HG03520 (cell line): ENCODE results near the gene POLD4.

Experiments
- ATAC-seq: cut with Tn5 transposase; IDR thresholded peaks from one replicate; pipeline ENCODE4 v1.9.1; 2021; ENCODE audit warnings: mild to moderate bottlenecking, moderate library complexity; ENCODE audit not compliant: unreplicated experiment

POLD4 gene

GRCh38 chr11:67317888-67318555, 35.3 kb downstream of the POLD4 start:
- no peak for ATAC-seq

- peak; percentile 75 for ATAC-seq
These were observed 36.0 kb downstream of the POLD4 start for GRCh38 chr11:67317205-67317887.

DNA sequence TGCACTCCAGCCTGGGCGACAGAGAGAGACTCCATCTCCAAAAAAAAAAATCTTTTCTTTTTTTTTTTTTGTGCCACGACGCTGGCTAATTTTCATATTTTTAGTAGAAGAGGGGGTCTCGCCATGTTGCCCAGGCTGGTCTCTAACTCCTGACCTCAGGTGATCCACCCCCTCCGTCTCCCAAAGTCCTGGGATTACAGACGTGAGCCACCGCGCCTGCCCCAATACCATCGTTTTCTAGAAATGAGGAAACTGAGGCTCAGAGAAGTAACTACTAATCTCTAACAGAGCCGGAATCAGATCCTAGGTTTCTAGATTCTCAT, 36.5 kb downstream of the POLD4 start:
- ATAC-seq: no peak

- ATAC-seq: no peak
These were observed 37.9 kb downstream of the POLD4 start for GRCh38 chr11:67315325-67315909.

- ATAC-seq: no peak
These were observed 39.1 kb downstream of the POLD4 start for GRCh38 chr11:67314218-67314617.

- ATAC-seq: no peak
These were observed 40.0 kb downstream of the POLD4 start for GRCh38 chr11:67313125-67313890.

DNA sequence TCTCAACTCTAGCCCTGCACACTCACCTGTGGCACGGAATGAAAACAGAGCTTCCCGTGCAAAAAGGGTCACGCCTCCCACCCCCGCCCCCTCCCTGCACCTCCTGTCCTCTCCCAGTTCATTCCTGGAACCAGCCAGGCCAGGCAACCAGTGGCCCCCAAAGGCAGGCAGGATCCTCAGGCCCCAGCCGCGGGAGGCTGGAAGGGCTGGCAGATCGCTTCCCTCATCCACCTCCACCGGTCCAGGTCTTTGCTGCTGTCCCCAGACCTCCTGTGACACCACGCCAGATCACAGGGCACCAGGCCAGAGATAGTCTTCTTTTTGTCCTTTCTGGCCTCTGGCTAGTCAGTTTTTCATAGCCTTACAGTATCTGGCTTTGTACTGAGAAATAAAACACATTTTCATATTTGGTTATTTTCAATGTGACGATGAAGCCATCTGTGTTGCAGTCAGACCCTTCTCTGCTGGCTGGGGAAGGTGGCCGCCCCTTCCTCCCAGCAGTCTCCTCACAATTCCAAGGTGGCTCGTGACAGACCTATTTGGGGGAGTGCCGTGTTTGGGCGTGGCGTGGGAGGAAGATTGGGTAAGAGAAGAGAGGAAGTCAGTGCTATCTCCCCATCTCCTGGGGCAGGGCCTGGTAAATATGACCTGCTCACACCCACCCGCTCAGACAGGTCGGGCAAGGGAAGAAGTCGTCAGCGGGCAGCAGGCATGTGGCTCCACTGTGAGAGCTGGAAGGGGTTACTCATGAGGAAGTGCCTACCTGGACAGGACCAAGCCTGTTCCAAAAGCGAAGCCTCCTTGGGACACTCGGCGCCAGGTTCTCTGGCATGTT, 40.9 kb downstream of the POLD4 start:
- no peak for ATAC-seq

- no peak for ATAC-seq
These were observed 41.7 kb downstream of the POLD4 start for GRCh38 chr11:67311556-67312082.

DNA sequence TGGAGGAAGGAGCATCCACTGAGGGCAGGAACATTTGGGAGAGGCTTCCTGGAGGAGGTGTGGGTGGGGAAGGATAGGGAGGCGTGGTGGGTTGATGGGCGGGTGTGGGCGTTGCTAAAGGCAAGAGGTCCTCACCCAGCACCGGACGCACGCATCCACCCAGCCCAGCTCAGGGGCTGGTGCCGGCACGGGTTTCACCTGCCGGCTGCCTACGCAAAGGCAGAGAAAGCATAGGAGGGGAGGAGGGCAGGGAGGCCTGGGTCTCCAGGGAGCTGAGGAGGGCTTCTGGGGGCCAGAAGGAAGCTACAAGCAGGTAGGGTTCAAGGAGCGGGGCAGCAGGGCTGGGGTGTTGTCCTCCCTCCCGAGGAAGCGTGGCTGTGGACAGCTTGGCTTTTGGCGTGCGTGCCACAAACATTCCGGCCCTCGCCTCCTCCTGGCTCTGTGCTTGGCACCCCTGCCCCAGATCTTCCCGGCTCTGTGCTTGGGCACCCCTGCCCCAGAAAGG, 42.2 kb downstream of the POLD4 start:
- no peak for ATAC-seq

GRCh38 chr11:67310246-67311050, 42.9 kb downstream of the POLD4 start:
- no peak for ATAC-seq

DNA sequence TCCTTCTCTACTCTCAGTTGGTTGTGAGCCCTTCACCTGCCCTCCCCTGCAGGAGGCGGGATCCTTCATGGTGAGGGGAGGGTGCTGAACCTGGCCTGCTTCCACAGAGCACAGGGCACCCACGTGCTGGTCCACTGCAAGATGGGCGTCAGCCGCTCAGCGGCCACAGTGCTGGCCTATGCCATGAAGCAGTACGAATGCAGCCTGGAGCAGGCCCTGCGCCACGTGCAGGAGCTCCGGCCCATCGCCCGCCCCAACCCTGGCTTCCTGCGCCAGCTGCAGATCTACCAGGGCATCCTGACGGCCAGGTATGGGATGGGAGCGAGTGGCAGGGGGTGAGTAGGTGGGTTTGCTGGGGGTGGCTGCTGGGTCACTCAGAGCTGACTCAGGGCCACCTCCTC, 43.7 kb downstream of the POLD4 start:
- ATAC-seq: no peak

DNA sequence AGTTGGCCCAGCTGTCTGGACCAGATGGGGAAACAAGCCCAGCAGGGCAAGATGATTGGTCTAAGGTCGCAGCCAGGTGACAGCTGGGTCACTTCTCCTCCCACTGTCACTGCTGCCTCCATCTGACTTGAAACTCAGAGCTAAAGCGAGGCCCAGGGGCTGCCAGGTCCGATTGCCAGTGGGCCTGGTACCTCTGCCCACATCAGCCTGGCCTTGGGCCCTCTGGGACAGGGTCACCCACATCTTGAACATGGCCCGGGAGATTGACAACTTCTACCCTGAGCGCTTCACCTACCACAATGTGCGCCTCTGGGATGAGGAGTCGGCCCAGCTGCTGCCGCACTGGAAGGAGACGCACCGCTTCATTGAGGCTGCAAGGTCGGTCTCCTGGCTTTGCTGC, 44.2 kb downstream of the POLD4 start:
- ATAC-seq: no peak

DNA sequence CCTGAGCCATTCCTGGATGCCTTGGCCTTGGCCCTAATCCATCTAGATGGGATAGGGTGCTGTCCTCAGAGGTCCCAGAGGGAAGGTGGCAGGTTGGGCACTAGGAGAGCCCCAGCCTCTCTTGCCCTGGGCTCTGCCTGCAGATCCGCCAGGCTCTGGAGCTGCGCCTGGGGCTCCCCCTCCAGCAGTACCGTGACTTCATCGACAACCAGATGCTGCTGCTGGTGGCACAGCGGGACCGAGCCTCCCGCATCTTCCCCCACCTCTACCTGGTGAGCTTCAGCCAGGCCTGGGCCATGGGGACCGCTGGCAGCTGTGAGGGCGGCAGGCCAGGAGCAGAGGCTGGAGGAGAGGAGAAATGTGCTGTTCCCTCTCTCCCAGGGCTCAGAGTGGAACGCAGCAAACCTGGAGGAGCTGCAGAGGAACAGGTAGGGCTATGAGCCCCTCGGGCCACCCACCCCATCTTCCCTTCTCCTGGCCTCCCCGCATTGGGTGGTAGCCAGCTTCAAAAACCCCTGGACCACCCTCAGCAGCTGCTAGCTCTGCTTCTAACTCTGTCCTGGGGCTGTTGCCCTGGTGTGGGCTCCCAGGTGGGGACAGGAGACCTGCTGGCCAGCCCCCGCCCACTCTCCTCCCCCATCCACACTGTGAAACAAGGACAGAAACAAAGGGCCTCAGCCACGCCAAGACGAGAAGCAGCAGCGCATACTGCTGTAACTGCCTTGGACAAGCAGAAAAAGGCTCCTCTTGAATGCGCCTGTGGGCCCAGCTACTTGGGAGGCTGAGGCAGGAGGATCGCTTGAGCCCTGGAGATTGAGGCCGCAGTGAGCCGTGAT, 45.1 kb downstream of the POLD4 start:
- no peak for ATAC-seq

DNA sequence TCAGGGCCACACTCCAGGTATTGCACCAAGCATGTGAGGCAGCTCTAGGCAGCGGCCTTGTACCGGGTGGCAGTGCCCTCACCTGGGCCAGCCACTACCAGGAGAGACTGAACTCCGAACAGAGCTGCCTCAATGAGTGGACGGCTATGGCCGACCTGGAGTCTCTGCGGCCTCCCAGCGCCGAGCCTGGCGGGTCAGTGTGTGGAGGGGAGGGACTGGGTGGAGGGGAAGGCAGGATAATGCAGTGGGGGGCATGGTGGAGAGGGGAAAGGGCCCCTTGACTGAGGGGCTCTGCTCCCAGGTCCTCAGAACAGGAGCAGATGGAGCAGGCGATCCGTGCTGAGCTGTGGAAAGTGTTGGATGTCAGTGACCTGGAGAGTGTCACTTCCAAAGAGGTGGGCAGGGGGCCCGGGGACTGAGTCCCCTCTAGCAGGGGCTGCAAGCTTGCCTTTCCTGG, 45.8 kb downstream of the POLD4 start:
- no peak for ATAC-seq

DNA sequence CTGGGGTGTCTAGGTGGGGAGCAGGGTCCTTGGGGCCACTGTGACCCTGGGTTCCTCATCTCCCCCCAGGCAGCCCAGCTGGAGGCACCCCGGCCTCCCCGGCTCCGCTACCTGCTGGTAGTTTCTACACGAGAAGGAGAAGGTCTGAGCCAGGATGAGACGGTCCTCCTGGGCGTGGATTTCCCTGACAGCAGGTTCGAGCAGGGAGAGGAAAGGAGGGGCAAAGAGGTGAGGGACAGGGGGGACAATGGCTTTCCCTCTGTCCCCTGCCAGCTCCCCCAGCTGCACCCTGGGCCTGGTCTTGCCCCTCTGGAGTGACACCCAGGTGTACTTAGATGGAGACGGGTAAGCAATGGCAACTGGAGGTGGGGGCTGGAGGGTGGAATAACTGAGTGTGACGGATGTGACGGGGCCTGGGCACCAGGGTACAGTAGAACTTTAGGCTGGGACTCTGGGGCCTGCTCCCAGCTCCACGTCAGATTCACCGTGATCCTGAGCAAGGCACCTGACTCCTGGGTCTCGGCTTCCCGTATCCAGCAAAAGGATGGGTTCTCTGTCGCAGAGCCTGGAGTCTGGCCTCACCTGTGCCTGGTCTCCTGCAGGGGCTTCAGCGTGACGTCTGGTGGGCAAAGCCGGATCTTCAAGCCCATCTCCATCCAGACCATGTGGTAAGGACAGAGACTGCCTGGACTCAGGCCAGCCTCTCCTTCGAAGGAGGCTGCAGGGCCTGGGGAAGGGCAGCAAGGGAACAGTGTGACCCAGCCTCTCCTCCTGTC, 46.4 kb downstream of the POLD4 start:
- ATAC-seq: no peak

DNA sequence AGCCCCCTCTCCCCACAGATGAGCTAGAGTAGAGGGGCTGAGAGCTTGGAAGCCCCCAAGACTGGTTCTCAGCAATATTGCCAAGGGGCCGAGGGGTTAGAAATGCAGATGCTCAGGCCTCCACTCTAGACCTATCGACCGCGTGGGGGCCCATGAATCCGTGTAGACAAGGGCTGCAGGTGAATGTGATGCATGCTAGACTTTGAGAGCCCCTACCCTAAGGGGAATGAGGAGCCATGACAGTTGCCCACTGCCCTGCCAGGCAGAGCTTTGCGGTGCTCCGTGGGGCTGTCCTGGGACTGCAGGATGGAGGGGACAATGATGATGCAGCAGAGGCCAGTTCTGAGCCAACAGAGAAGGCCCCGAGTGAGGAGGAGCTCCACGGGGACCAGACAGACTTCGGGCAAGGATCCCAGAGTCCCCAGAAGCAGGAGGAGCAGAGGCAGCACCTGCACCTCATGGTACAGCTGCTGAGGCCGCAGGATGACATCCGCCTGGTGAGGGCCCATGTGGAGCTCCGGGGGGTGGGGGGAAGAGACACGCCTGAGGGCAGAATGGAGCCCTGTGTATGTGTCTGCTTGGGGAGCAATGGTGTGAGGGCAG, 48.7 kb downstream of the POLD4 start:
- no peak for ATAC-seq

- no peak for ATAC-seq
These were observed 49.4 kb downstream of the POLD4 start for GRCh38 chr11:67303835-67304411.
